Activated CD8-positive, alpha-beta T cell treated with anti-CD3 and anti-CD28 coated beads for 36 hours (primary cell): ENCODE measurements around the gene MTCL1. TPM values are rescaled to one million over a fixed set of nuclear protein-coding genes. Genes with fewer than 3 reads are reported as not detected.

Experiments used
- ATAC-seq: fragments of 200-7000 bp; cut with Tn5 transposase; one replicate; pipeline ENCODE4 v1.10.0; 2021; ENCODE audit warnings: mild to moderate bottlenecking, moderate library complexity
- CTCF ChIA-PET: fragments of 350-600 bp; sonication (Branson Sonifier 250); formaldehyde crosslinking; loops from one replicate; lab custom pipeline; 2021; ENCODE audit warnings: antibody characterized with exemption; lab: Charles Lee
- POLR2A ChIA-PET: fragments of 350-600 bp; sonication (Branson Sonifier 250); formaldehyde crosslinking; loops from one replicate; lab custom pipeline; 2021; ENCODE audit warnings: antibody characterized with exemption; lab: Charles Lee
- DNase-seq: peaks from one replicate; pipeline ENCODE4 v3.0.0-alpha.2; 2020
- H3K27ac Mint-ChIP-seq: one replicate; pipeline ENCODE4 v1.8.0; 2021; ENCODE audit warnings: mild to moderate bottlenecking, mixed read lengths
- H3K27me3 Mint-ChIP-seq: one replicate; pipeline ENCODE4 v1.8.0; 2021; ENCODE audit warnings: mixed read lengths
- H3K36me3 Mint-ChIP-seq: one replicate; pipeline ENCODE4 v1.8.0; 2021; ENCODE audit warnings: low read depth, mixed read lengths
- H3K4me1 Mint-ChIP-seq: one replicate; pipeline ENCODE4 v1.8.0; 2021; ENCODE audit warnings: low read depth, mixed read lengths
- H3K4me3 Mint-ChIP-seq: one replicate; pipeline ENCODE4 v1.8.0; 2021; ENCODE audit warnings: mild to moderate bottlenecking, moderate library complexity, mixed read lengths
- H3K9me3 Mint-ChIP-seq: one replicate; pipeline ENCODE4 v1.8.0; 2021; ENCODE audit warnings: mixed read lengths
- intact Hi-C: fragments of 100-400 bp; cut with micrococcal nuclease; formaldehyde crosslinking; loops from one replicate; pipeline ENCODE4 v1.10.0; 2022
- total RNA-seq, 2 experiments: library from RNA; stranded (reverse); gene quantifications; one replicate each; pipeline ENCODE4 v1.2.3, GENCODE V29; 2021
- TF ChIP-seq, protein P1 (sequence below): fragments of 200-600 bp; IDR thresholded peaks from one replicate; pipeline ENCODE4 v1.8.0; 2022; ENCODE audit warnings: antibody characterized with exemption, mild to moderate bottlenecking

The MTCL1 gene
- total RNA-seq, 2 experiments from 2014 or later, result 0.25 to 0.52 TPM

GRCh38 chr18:8699948-8700347 lies 5.4 kb upstream of the MTCL1 start:
- intact Hi-C loops, result no loop called here
- DNase-seq (no peak), ATAC-seq (no peak)
- POLR2A ChIA-PET, result no interaction called here
- Mint-ChIP-seq H3K27me3 (peaks cover 34% of the 10 kb centered on the region), H3K36me3 (no peaks in the 10 kb centered on the region), H3K27ac (no peak overlapping the region), H3K4me3 (no peak overlapping the region), H3K4me1 (peaks cover 7% of the 10 kb centered on the region), H3K9me3 (no peaks in the 10 kb centered on the region)
- TF ChIP-seq, protein P1, sequence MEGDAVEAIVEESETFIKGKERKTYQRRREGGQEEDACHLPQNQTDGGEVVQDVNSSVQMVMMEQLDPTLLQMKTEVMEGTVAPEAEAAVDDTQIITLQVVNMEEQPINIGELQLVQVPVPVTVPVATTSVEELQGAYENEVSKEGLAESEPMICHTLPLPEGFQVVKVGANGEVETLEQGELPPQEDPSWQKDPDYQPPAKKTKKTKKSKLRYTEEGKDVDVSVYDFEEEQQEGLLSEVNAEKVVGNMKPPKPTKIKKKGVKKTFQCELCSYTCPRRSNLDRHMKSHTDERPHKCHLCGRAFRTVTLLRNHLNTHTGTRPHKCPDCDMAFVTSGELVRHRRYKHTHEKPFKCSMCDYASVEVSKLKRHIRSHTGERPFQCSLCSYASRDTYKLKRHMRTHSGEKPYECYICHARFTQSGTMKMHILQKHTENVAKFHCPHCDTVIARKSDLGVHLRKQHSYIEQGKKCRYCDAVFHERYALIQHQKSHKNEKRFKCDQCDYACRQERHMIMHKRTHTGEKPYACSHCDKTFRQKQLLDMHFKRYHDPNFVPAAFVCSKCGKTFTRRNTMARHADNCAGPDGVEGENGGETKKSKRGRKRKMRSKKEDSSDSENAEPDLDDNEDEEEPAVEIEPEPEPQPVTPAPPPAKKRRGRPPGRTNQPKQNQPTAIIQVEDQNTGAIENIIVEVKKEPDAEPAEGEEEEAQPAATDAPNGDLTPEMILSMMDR, result no peak
- CTCF ChIA-PET, result interaction anchor here (0.9 to 1.4 kb wide), 2 partner anchors 284 to 288 kb away, joined by 4 to 5 read pairs; no protein-coding TSS in a partner anchor

GRCh38 chr18:8701546-8702118 lies 3.7 kb upstream of the MTCL1 start:
- peaks cover 35% of the 10 kb centered on the region for H3K27me3 Mint-ChIP-seq
- H3K9me3 Mint-ChIP-seq, result no peaks in the 10 kb centered on the region
- CTCF ChIA-PET, result interaction anchor here (1.2 to 1.7 kb wide), 2 partner anchors 280 to 286 kb away, joined by 4 to 5 read pairs; no protein-coding TSS in a partner anchor
- no peak overlapping the region for H3K27ac Mint-ChIP-seq
- POLR2A ChIA-PET, result no interaction called here
- intact Hi-C loops, result no loop called here
- TF ChIP-seq, protein P1, result no peak
- no peaks in the 10 kb centered on the region for H3K36me3 Mint-ChIP-seq
- H3K4me3 Mint-ChIP-seq, result no peak overlapping the region
- ATAC-seq (no peak), DNase-seq (no peak)
- H3K4me1 Mint-ChIP-seq, result peaks cover 7% of the 10 kb centered on the region

DNA sequence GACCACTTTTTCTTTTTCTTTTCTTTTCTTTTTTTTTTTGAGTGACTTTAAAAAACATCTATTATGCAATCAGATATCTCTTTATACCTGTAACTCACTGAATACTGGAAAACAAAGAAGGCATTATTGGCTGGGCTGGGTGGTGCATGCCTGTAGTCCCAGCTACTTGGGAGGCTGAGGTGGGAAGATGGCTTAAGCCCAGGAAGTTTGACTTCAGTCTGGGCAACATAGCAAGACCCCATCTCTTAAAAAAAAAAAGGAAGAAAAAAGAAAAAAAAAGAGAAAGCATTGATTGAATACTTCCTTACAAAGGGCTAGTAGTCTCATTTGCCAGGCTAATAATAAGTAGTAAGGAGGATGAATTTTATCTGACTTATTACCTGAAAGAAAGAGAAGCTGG lies 2.7 kb upstream of the MTCL1 start:
- Mint-ChIP-seq H3K9me3 (no peaks in the 10 kb centered on the region), H3K27ac (no peak overlapping the region), H3K36me3 (no peaks in the 10 kb centered on the region), H3K4me3 (no peak overlapping the region), H3K27me3 (peaks cover 45% of the 10 kb centered on the region), H3K4me1 (peaks cover 11% of the 10 kb centered on the region)
- TF ChIP-seq, protein P1, result no peak
- ATAC-seq (no peak), DNase-seq (no peak)
- intact Hi-C loops, result no loop called here
- ChIA-PET POLR2A (no interaction called here), CTCF (interaction anchor here (1.2 to 1.7 kb wide), 2 partner anchors 279 to 285 kb away, joined by 4 to 5 read pairs; no protein-coding TSS in a partner anchor)

GRCh38 chr18:8703092-8703709 lies 2.2 kb upstream of the MTCL1 start:
- H3K4me1 Mint-ChIP-seq, result peaks cover 11% of the 10 kb centered on the region
- no peak overlapping the region for H3K27ac Mint-ChIP-seq
- CTCF ChIA-PET, result interaction anchor here (1.2 to 1.8 kb wide), 3 partner anchors 279 to 285 kb away, joined by 4 to 6 read pairs (median 5); no protein-coding TSS in a partner anchor
- no peaks in the 10 kb centered on the region for H3K9me3 Mint-ChIP-seq
- POLR2A ChIA-PET, result no interaction called here
- ATAC-seq, result no peak
- H3K36me3 Mint-ChIP-seq, result no peaks in the 10 kb centered on the region
- intact Hi-C loops, result no loop called here
- DNase-seq, result no peak
- TF ChIP-seq, protein P1, result no peak
- H3K27me3 Mint-ChIP-seq, result peaks cover 50% of the 10 kb centered on the region
- H3K4me3 Mint-ChIP-seq, result no peak overlapping the region

DNA sequence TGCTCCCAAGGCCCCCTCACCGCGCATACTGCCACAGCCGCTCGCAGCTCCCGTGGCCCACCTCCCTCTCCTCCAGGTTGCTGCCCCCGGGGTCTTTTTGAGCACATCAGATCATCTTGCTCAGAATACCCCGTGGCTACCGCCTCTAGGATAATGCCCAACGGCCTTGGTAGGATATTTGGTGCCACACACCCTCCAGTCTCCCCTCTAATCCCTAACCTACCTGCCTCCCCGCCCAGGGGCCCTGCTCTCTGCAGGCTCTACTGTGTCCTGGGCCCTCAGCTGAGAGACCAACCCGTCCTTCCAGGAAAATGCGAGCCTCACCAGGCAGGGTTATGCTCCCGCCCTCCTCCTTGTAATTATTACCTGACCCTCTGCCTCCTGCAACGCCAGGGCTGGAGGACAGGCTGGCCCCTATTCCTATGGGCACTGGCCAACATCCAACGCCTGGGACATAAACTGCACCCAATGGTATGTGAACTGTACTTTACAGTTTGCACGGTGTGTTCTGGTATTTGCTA lies 1.5 kb upstream of the MTCL1 start:
- Mint-ChIP-seq H3K4me1 (peaks cover 11% of the 10 kb centered on the region), H3K27ac (no peak overlapping the region), H3K36me3 (no peaks in the 10 kb centered on the region), H3K4me3 (peak overlapping the region; percentile 79), H3K27me3 (peaks cover 56% of the 10 kb centered on the region), H3K9me3 (no peaks in the 10 kb centered on the region)
- no peak for ATAC-seq
- no peak for DNase-seq
- ChIA-PET CTCF (interaction anchor here (1.8 to 2.3 kb wide), 2 partner anchors 8 to 284 kb away, joined by 6 to 9 read pairs; no protein-coding TSS in a partner anchor), POLR2A (no interaction called here)
- intact Hi-C loops, result no loop called here
- TF ChIP-seq, protein P1, result no peak
